HL-60 (cell line): ENCODE measurements around the gene FAM110C.

ENCODE experiments used
- DNase-seq, 2 experiments: peaks; one replicate each; pipeline ENCODE4 v3.0.0-alpha.2; 2010 to 2020; ENCODE audit warnings: low read depth in 1 of 2, low spot score in 1 of 2
- H3K27ac ChIP-seq: fragments of 250-450 bp; sonication (Bioruptor Pico); replicated peaks from 2 replicates; pipeline ENCODE4 v1.5.1; 2020; ENCODE audit warnings: mild to moderate bottlenecking, moderate library complexity
- H3K27me3 ChIP-seq: fragments of 250-450 bp; sonication (Bioruptor Pico); 2 replicates; pipeline ENCODE4 v1.5.1; 2021; ENCODE audit warnings: mild to moderate bottlenecking, moderate library complexity; ENCODE audit not compliant: insufficient read depth, poor library complexity, severe bottlenecking
- H3K4me3 ChIP-seq: replicated peaks from 2 replicates; pipeline ENCODE4 v1.5.1; 2011; ENCODE audit warnings: mild to moderate bottlenecking, control low read depth, low read length; ENCODE audit not compliant: insufficient read depth
- CTCF ChIP-seq: IDR thresholded peaks from one replicate; pipeline ENCODE4 v1.5.1; 2011; ENCODE audit warnings: low read length, control low read depth, inconsistent platforms; ENCODE audit not compliant: insufficient read depth
- GABPA ChIP-seq: IDR thresholded peaks from 2 replicates; pipeline ENCODE4 v1.6.1; 2012; ENCODE audit warnings: low read depth
- POLR2AphosphoS5 ChIP-seq: IDR thresholded peaks from 2 replicates; pipeline ENCODE4 v1.6.1; 2012; ENCODE audit warnings: low read depth
- REST ChIP-seq: IDR thresholded peaks from 2 replicates; pipeline ENCODE4 v1.6.1; 2012; ENCODE audit warnings: low read depth; ENCODE audit not compliant: insufficient replicate concordance
- SPI1 ChIP-seq: IDR thresholded peaks from 2 replicates; pipeline ENCODE4 v1.6.1; 2012; ENCODE audit warnings: low read depth, mild to moderate bottlenecking, borderline replicate concordance

FAM110C gene

DNA sequence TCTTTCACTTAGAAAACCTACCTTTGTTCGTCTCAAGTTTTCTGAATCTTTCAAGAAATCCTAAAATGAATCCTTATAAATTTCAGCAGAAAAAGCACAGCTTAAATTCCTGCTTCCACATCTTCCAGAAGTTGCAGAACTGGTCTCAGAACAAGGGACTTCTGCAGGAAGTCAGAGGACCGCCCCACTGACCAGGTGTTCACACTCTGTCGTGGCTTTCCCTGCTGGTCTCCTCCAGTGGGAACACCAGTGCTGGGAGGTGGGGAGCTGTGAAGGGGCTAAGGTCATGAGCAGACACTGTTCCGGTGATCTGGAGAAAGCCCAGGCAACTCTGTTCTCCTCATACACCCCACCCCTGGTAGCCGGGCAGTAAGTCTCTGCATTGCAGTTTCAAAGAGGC lies 3.5 kb downstream of the FAM110C start:
- H3K4me3 ChIP-seq = no peak overlapping the region
- no peak for DNase-seq
- peaks cover 20% of the 10 kb centered on the region for H3K27me3 ChIP-seq
- H3K27ac ChIP-seq = no peak overlapping the region
- TF ChIP-seq SPI1 = no peak
- no peak for TF ChIP-seq REST
- TF ChIP-seq CTCF = no peak
- TF ChIP-seq POLR2AphosphoS5 = no peak
- TF ChIP-seq GABPA = no peak

GRCh38 chr2:40465-40864 lies 5.8 kb downstream of the FAM110C start:
- Histone ChIP-seq H3K4me3 (no peak overlapping the region), H3K27me3 (peaks cover 20% of the 10 kb centered on the region), H3K27ac (no peak overlapping the region)
- DNase-seq = no peak
- TF ChIP-seq REST (no peak), POLR2AphosphoS5 (no peak), SPI1 (no peak), GABPA (no peak), CTCF (no peak)

- Histone ChIP-seq H3K27ac (no peak overlapping the region), H3K4me3 (no peak overlapping the region), H3K27me3 (peaks cover 5% of the 10 kb centered on the region)
- DNase-seq = no peak
- TF ChIP-seq REST = no peak
- TF ChIP-seq GABPA = no peak
- TF ChIP-seq SPI1 = no peak
- TF ChIP-seq CTCF = no peak
- no peak for TF ChIP-seq POLR2AphosphoS5
Observed at GRCh38 chr2:38155-38554, 8.2 kb downstream of the FAM110C start.
